Activated CD4-positive, CD25-positive, alpha-beta regulatory T cell treated with anti-CD3 and anti-CD28 coated beads, Interleukin-2, amount 50 U/mL, for 16 hours (primary cell): Measurements from ENCODE around the gene FAAP24.
A peak's percentile ranks its signal among the peaks of the same experiment; 100 is the strongest.
"Not testable (repeated sequence)": the region's sequence is repeated elsewhere in the genome, so short reads cannot be mapped to it uniquely, and the experiment has no call there.

Experiments used
- DNase-seq: peaks from one replicate; pipeline ENCODE4 v3.0.0-alpha.2; 2020; ENCODE audit warnings: low read depth, low spot score

The FAAP24 gene

GRCh38 chr19:32971715-32972540, at the start of gene FAAP24, which contains the start of gene CEP89:
TSS of gene FAAP24 (plus strand) at chr19:32972242. CDS start at chr19:32973197, 955 bp downstream.
TSS of gene CEP89 (minus strand) at chr19:32971958. CDS start at chr19:32971874, 84 bp downstream.
- peak; percentile 98 for DNase-seq

- DNase-seq = no peak
Measured at GRCh38 chr19:32924200-32924599, 47.8 kb upstream of the FAAP24 start.

GRCh38 chr19:32928806-32929205, 43.2 kb upstream of the FAAP24 start:
- DNase-seq = no peak

GRCh38 chr19:32930567-32930966, 41.5 kb upstream of the FAAP24 start:
- no peak for DNase-seq

GRCh38 chr19:32933571-32933970, 38.5 kb upstream of the FAAP24 start:
- DNase-seq = no peak

- DNase-seq = no peak
Measured at GRCh38 chr19:32935629-32936028, 36.4 kb upstream of the FAAP24 start.

GRCh38 chr19:32936065-32936464, 36.0 kb upstream of the FAAP24 start:
- no peak for DNase-seq

GRCh38 chr19:32941273-32941672, 30.8 kb upstream of the FAAP24 start:
- DNase-seq = not testable (repeated sequence)

- no peak for DNase-seq
Measured at GRCh38 chr19:32945260-32945659, 26.8 kb upstream of the FAAP24 start.

GRCh38 chr19:32966750-32967149, 5.3 kb upstream of the FAAP24 start:
- DNase-seq = no peak

- no peak for DNase-seq
Measured at GRCh38 chr19:32969549-32969948, 2.5 kb upstream of the FAAP24 start.

GRCh38 chr19:32971012-32971595, 938 bp upstream of the FAAP24 start:
- DNase-seq = no peak

- DNase-seq = peak; percentile 35
Measured at GRCh38 chr19:32976223-32976805, 4.3 kb downstream of the FAAP24 start.

- no peak for DNase-seq
Measured at GRCh38 chr19:32977280-32977679, 5.2 kb downstream of the FAAP24 start.

- DNase-seq = not testable (repeated sequence)
Measured at GRCh38 chr19:32977813-32978212, 5.8 kb downstream of the FAAP24 start.

- DNase-seq = not testable (repeated sequence)
Measured at GRCh38 chr19:32979807-32980206, 7.8 kb downstream of the FAAP24 start.

- DNase-seq = not testable (repeated sequence)
Measured at GRCh38 chr19:32982488-32982887, 10.4 kb downstream of the FAAP24 start.

- DNase-seq = not testable (repeated sequence)
Measured at GRCh38 chr19:32988254-32988653, 16.2 kb downstream of the FAAP24 start.

- no peak for DNase-seq
Measured at GRCh38 chr19:32988724-32989123, 16.7 kb downstream of the FAAP24 start.

GRCh38 chr19:32995966-32996365, 23.9 kb downstream of the FAAP24 start:
- not testable (repeated sequence) for DNase-seq

- not testable (repeated sequence) for DNase-seq
Measured at GRCh38 chr19:32997061-32997464, 25.0 kb downstream of the FAAP24 start.

- no peak for DNase-seq
Measured at GRCh38 chr19:32997716-32998355, 25.8 kb downstream of the FAAP24 start.
